ENCODE data around the gene GIPC1.
"Not testable (repeated sequence)": the region's sequence is repeated elsewhere in the genome, so short reads cannot be mapped to it uniquely, and the experiment has no call there.

The GIPC1 gene, protein sequence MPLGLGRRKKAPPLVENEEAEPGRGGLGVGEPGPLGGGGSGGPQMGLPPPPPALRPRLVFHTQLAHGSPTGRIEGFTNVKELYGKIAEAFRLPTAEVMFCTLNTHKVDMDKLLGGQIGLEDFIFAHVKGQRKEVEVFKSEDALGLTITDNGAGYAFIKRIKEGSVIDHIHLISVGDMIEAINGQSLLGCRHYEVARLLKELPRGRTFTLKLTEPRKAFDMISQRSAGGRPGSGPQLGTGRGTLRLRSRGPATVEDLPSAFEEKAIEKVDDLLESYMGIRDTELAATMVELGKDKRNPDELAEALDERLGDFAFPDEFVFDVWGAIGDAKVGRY

GRCh38 chr19:14496029-14496833 lies at the start of gene GIPC1:
GIPC1 (minus strand) TSS chr19:14496127; CDS start chr19:14482976, 13,151 bp downstream.
- DNase-seq = peak; percentile 90

DNA sequence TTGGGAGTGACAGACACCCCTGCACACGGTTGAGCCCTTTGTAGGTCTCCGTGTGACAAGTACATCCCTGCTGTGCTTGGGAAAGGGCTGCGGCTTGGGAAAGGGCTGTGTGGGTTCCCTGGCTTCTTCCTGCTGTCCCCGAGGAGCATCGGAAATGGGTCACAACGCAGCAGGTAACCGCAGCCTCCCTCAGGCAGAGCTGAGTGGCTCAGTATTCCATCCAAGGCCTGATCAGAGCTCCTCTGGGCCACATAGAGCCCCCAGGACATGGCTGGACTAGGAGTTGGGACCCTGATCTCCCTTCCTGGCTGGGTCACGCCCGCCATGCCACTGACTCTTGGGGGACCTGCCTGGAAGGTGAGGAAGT lies 49.8 kb upstream of the GIPC1 start:
- DNase-seq = no peak

DNA sequence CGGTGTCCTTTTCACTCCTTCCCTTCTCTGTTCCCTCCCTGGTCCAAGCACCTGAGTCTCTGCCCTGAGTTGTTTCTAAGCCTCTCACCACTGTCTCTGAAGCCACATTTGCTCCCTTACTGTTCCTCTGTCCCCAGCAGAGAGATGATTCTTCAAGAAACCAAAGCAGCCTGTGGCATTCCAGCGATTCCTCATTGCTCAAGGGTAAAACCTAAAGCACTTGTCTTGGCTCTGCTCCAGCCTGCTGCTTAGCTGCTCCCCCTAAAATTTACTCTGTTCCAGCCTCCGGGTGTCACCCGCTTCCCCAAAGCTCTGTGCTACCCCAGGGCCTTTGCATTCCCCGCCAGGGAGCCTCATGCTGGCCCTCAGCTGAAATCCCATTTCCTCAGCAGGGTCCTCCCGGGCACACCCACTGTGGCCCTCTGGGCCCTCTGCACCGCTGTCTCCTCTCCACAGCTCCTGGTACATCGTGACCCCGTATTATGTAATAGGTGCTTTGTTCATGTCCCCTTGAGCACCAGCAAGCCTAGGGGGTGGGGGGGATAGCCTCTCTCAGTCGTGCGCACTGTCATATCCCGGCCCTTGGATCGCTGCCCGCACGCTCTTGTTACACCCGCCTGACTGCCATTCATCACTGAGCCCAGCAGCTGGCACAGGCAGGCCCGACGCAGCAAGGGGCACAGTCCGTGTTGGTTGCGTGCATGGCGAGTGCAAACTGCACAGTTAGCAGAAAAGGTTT lies 49.2 kb upstream of the GIPC1 start:
- DNase-seq = no peak

GRCh38 chr19:14544047-14544446 lies 48.1 kb upstream of the GIPC1 start:
- no peak for DNase-seq

GRCh38 chr19:14542711-14543328 lies 46.9 kb upstream of the GIPC1 start:
- DNase-seq = no peak

- DNase-seq = not testable (repeated sequence)
These were observed 46.1 kb upstream of the GIPC1 start for GRCh38 chr19:14541979-14542378.

GRCh38 chr19:14540741-14541525 lies 45.0 kb upstream of the GIPC1 start:
- DNase-seq = no peak

DNA sequence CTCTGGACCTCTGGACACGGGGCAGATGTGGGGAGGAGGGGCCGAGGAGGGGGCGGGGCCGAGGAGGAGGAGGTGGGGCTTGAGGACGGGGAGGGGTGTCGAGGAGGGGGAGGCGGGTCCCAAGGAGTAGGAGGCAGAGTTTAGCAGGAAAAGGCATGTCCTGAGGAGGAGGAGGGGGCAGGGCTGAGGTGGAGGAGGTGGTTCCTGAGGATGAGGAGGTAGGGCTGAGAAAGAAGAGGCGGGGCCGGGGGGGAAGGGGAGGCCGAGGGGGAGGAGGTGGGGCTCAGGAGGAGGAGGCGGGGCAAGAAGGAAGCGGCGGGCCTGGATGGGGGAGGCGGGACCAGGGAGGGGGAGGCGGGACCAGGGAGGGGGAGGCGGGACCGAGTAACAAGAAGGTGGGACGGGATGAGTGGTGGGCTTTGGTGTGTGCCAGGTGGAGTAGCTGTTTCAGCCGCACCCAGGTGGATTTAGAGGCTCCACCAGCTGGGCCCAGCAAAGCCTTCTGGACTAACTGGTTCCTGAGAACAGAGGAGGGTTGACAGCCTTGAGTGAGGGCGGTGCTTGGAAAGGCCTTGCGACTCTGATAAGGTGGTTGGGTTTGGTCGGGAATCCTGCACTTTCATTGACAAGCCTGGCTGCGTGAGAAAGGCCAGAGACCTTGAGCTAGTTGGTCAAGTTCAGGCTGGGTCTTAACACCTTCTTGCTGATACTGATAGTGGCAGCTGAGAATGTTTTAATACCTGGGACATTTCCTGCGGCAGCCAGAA lies 41.2 kb upstream of the GIPC1 start:
- peak; percentile 66 for DNase-seq

DNA sequence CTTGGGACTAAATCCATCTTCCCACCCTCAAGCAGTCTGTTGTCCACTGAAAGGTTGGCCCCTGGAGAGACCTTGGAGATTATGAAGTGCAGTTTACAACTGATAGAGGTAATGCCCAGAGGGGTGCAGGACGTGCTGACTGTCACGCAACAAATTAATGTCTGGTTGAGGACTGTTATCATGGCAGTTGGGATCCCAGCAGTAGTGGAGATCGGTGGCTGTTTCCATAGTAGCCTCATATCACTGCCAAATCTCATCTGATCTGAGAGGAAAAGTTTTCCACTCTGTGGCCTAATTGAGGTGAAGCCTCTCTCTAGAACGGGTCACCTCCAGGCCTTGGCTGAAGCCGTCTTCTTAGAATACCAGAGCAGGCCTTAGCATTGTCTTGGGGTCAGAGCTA lies 37.5 kb upstream of the GIPC1 start:
- no peak for DNase-seq

- DNase-seq = no peak
These were observed 34.6 kb upstream of the GIPC1 start for GRCh38 chr19:14530506-14530905.

- no peak for DNase-seq
These were observed 34.0 kb upstream of the GIPC1 start for GRCh38 chr19:14530005-14530348.

DNA sequence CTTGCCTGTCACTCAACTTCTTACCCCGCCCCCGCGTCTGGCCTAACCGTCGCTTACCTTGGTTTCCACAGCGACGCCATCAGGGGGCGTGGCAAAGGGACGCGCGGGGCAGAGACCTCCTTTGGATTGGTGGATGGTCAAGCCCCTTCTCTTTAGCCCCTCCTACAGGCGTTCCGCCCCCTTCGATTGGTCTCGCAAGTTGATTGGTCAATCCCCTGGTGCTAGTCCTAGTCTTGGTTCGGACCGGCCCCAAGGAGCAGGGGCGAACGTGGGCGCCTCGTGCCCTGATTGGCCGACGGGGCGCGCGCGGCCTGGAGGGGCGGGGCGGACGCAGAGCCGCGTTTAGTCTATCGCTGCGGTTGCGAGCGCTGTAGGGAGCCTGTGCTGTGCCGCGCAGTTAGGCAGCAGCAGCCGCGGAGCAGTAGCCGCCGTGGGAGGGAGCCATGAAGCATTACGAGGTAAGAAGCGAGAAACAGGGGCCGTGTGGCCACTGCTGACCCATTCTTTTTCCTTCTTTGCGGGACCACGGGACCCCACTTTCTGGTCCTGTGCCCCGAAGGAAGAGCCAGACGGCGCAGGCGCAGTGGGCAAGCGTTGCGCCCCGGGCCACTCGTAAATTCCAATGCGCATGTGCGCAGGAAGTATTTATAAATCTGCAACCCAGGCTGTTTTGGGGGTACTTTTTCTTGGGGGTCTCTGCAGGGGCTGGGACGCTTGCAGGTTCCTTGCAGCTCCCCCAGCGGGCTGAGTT lies 33.5 kb upstream of the GIPC1 start, which contains the start of gene TECR:
TSS of gene TECR (plus strand) at position 341 of the 751 bp plus-strand sequence. CDS start at position 444, 103 bp downstream.
- peak; percentile 100 for DNase-seq

DNA sequence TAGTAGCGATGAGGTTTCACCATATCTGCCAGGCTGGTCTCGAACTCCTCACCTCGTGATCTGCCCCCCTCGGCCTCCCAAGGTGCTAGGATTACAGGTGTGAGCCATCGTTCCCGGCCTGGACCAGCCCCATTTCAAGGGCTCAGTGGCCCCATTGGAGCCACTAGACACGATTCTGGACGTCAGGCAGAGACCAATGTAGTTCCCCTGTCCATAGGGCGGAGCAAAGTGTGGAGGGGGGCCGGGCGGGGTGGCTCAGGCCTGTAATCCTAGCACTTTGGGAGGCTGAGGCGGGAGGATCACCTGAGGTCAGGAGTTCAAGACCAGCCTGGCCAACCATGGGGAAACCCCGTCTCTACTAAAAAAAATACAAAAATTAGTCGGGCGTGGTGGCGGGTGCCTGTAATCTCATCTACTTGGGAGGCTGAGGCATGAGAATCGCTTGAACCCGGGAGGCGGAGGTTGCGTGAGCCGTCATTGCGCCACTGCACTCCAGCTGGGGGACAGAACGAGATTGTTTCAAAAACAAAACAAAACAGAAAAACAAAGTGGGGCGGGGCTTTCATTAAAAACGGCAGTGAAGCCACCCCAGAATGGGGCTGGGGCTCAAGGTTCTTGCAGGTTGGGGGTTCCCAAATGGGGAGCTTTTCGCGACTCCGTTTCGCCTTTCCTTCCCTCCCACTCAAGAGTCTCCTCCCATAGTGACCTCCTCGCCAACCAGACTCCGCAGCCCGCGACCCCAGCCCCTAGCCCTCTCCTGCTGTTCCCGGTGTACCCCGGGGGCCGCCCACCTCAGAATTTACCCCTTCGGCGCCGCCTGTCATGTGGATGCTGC lies 32.7 kb upstream of the GIPC1 start:
- DNase-seq = no peak

DNA sequence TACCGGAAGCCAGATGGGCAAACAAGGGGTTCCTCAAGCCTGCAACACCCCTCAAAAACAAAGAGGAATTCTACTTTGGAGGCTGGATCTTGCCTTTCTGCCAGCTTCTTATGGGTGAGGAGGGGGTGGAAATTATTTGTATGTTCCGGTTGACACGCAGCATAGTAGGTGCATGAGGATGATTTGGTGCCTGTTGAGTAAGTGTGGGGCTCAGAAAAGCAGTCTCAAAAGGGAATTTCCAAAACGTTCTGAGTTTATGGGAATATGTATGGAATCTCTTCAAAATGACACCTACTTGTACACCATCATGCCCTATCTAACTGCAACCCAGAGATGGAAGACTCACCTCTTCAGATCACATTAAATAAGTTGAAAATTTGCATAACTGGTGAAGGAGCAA lies 30.5 kb upstream of the GIPC1 start:
- no peak for DNase-seq

DNA sequence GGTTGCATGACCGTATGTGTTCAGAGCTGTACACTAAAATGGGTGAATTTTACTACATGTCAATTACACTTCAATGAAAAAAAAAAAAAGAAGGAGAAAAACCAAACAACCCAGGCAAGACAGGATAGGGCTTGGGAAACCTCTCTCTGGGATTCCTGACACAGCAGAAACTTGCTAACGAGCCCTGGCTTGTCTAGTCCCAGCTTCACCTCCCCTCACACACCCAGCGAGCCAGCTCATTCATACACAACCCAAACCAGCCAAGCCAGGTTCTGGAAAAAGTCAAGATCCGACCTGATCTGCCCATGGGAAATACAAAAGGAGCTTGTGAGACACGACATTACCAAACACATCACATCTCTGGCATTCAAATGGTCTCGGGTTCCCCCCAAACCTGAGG lies 29.8 kb upstream of the GIPC1 start:
- DNase-seq = no peak

GRCh38 chr19:14520543-14520942 lies 24.6 kb upstream of the GIPC1 start:
- no peak for DNase-seq

DNA sequence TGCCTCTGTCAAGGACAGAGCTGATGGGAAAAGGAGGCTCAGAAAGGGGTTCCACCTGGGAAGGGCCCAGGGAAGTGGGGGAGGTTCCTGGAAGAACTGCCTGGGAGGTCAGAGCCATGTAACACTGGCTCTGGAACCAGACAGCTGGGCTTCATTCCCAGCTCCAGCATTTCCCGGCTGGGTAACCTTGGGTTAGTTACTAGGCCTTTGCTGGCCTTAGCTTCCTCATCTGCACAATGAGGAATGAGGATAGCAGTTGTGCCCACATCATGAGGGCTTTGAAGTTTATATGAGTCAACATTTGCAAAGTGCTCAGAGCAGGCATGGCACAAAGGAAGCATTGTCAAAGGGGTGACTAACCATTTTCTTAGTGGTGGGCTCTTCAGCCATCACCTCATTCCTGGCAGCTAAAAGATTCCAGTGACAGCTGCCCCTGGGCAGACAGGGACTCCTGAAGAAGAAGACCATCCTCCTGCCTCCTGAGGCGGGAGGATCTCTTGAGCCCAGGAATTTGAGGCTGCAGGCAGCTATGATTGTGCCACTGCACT lies 24.0 kb upstream of the GIPC1 start:
- no peak for DNase-seq

DNA sequence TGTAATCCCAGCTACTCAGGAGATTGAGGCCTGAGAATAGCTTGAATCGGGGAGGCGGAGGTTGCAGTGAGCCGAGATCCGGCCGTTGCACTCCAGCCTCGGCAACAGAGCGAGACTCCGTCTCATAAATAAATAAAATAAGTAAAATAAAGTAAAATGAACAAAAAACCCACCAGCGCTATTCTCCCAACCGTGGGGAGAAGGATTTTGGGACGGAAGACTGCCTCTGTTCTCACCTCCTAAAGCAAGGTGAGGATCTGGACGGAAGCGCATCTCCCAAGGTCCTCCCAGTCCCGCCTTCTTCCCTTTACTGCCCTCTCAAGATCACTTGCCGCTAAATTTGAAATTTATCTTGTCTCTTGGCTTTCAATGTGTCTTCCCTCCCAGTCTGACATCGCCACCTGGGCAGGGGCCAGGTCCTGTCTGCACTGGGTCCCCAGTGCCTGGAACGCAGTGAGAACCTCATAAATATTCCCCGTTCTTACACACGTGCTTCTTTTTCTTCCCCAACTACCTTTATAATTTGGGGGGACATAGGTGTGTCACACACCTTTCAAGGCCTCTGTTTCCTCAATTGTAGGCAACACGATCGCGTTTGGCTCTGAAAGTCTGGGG lies 23.4 kb upstream of the GIPC1 start:
- DNase-seq = no peak
